Measurements from ENCODE around the gene PCNT. TPM values are rescaled to one million over a fixed set of nuclear protein-coding genes. Genes with fewer than 3 reads are reported as not detected.
"Not testable (repeated sequence)": the region's sequence is repeated elsewhere in the genome, so short reads cannot be mapped to it uniquely, and the experiment has no call there.

The PCNT gene
- total and polyA plus RNA-seq, 10 of the 15 experiments (the other 5 are each of a cell fraction or from before 2014, with no cell fraction given): 2.9 to 39.6 (median 20.5) TPM

GRCh38 chr21:46310260-46310659, 13.7 kb upstream of the PCNT start:
- SMC1A ChIA-PET (ENCODE audit: uncharacterized antibody, unreplicated experiment); RAD21 ChIA-PET (ENCODE audit: unreplicated experiment); BruUV-seq (replicated peaks); intact Hi-C loops (cut with micrococcal nuclease; ENCODE audit: unreplicated experiment); H4K20me1 ChIP-seq (ENCODE audit: control insufficient read depth, insufficient read depth); H3K9me3 ChIP-seq (replicated peaks; ENCODE audit: control insufficient read depth, insufficient read depth, low read length); FAIRE-seq; H3K79me2 ChIP-seq (ENCODE audit: control insufficient read depth, insufficient read depth, low read length); H3K4me3 ChIP-seq; POLR2A ChIA-PET; H3K36me3 ChIP-seq (ENCODE audit: control insufficient read depth in 2 of 2, insufficient read depth in 2 of 2, low read length in 1 of 2); H2AFZ ChIP-seq (ENCODE audit: control insufficient read depth, low read depth, low read length); H3K4me1 ChIP-seq (ENCODE audit: control insufficient read depth, insufficient read depth, low read length); ATAC-seq; H3K27ac ChIP-seq (ENCODE audit: control insufficient read depth, insufficient read depth); H3K9ac ChIP-seq (ENCODE audit: control insufficient read depth, insufficient read depth, low read length); H3K4me2 ChIP-seq (ENCODE audit: control insufficient read depth, insufficient read depth); DNase-seq (ENCODE audit: low read depth, low spot score); in situ Hi-C loops (cut with MboI); H3K27me3 ChIP-seq (replicated peaks in 1 of 2; ENCODE audit: control insufficient read depth in 2 of 2, insufficient read depth in 2 of 2, low read length in 1 of 2): not testable (repeated sequence)
- WGBS (ENCODE audit: insufficient coverage, insufficient replicate concordance, low lambda C conversion rate, missing lambda C conversion rate): 94% methylated on average over 8 of the region's 8 CpGs
- CTCF ChIA-PET: interaction anchor here (0.6 kb wide), 1 partner anchor 58 kb away, joined by 3 read pairs; no protein-coding TSS in a partner anchor

GRCh38 chr21:46311568-46311967, 12.4 kb upstream of the PCNT start:
- no peak for TF ChIP-seq PKNOX1 (IDR thresholded peaks at IDR 0.05)
- TF ChIP-seq POLR2AphosphoS2 (IDR thresholded peaks at IDR 0.05; ENCODE audit: low read depth, low read length): no peak
- TF ChIP-seq ZBED1 (IDR thresholded peaks at IDR 0.05; ENCODE audit: borderline replicate concordance): no peak
- ChIA-PET CTCF (no interaction called here), SMC1A (ENCODE audit: uncharacterized antibody, unreplicated experiment) (no interaction called here), RAD21 (ENCODE audit: unreplicated experiment) (no interaction called here), POLR2A (no interaction called here)
- DNase-seq (ENCODE audit: low read depth, low spot score) (no peak), FAIRE-seq (no peak), ATAC-seq (no peak)
- no peaks in the 10 kb centered on the region for H3K4me1 ChIP-seq (ENCODE audit: control insufficient read depth, insufficient read depth, low read length)
- intact Hi-C loops (cut with micrococcal nuclease; ENCODE audit: unreplicated experiment) (no loop called here), in situ Hi-C loops (cut with MboI) (no loop called here)
- BruUV-seq (replicated peaks): no TSS peak
- no peak overlapping the region for H3K27ac ChIP-seq (ENCODE audit: control insufficient read depth, insufficient read depth)
- H2AFZ ChIP-seq (ENCODE audit: control insufficient read depth, low read depth, low read length): no peak overlapping the region
- H3K79me2 ChIP-seq (ENCODE audit: control insufficient read depth, insufficient read depth, low read length): no peaks in the 10 kb centered on the region
- no peaks in the 10 kb centered on the region for H3K27me3 ChIP-seq (replicated peaks in 1 of 2; ENCODE audit: control insufficient read depth in 2 of 2, insufficient read depth in 2 of 2, low read length in 1 of 2)
- H3K4me2 ChIP-seq (ENCODE audit: control insufficient read depth, insufficient read depth): no peak overlapping the region
- H3K4me3 ChIP-seq: no peak overlapping the region
- H3K36me3 ChIP-seq (ENCODE audit: control insufficient read depth in 2 of 2, insufficient read depth in 2 of 2, low read length in 1 of 2): no peaks in the 10 kb centered on the region; a peak in 2 of 4 replicates
- H3K9ac ChIP-seq (ENCODE audit: control insufficient read depth, insufficient read depth, low read length): no peak overlapping the region
- H4K20me1 ChIP-seq (ENCODE audit: control insufficient read depth, insufficient read depth): no peaks in the 10 kb centered on the region
- no peaks in the 10 kb centered on the region for H3K9me3 ChIP-seq (replicated peaks; ENCODE audit: control insufficient read depth, insufficient read depth, low read length)
